NAMALWA (cell line): ENCODE data around the gene FOXA2.
"Not testable (repeated sequence)": the region's sequence is repeated elsewhere in the genome, so short reads cannot be mapped to it uniquely, and the experiment has no call there.

Source experiments
- DNase-seq: peaks from one replicate; pipeline ENCODE4 v3.0.0-alpha.2; 2015; ENCODE audit warnings: low spot score

Gene FOXA2

GRCh38 chr20:22567944-22568871, 16.2 kb downstream of the FOXA2 start:
- no peak for DNase-seq

- DNase-seq = no peak
Measured at GRCh38 chr20:22566876-22567658, 17.3 kb downstream of the FOXA2 start.

GRCh38 chr20:22563062-22563965, 21.1 kb downstream of the FOXA2 start:
- no peak for DNase-seq

- DNase-seq = no peak
Measured at GRCh38 chr20:22562620-22563019, 21.8 kb downstream of the FOXA2 start.

- no peak for DNase-seq
Measured at GRCh38 chr20:22561965-22562577, 22.3 kb downstream of the FOXA2 start.

- no peak for DNase-seq
Measured at GRCh38 chr20:22560817-22561216, 23.6 kb downstream of the FOXA2 start.

- no peak for DNase-seq
Measured at GRCh38 chr20:22559711-22560318, 24.6 kb downstream of the FOXA2 start.

GRCh38 chr20:22557403-22558276, 26.7 kb downstream of the FOXA2 start:
- no peak for DNase-seq

GRCh38 chr20:22556565-22557056, 27.8 kb downstream of the FOXA2 start:
- no peak for DNase-seq

GRCh38 chr20:22555791-22556564, 28.4 kb downstream of the FOXA2 start:
- DNase-seq = no peak

- no peak for DNase-seq
Measured at GRCh38 chr20:22554391-22554790, 30.0 kb downstream of the FOXA2 start.

- not testable (repeated sequence) for DNase-seq
Measured at GRCh38 chr20:22550514-22550913, 33.9 kb downstream of the FOXA2 start.

- no peak for DNase-seq
Measured at GRCh38 chr20:22548040-22548439, 36.3 kb downstream of the FOXA2 start.

GRCh38 chr20:22546344-22546743, 38.0 kb downstream of the FOXA2 start:
- no peak for DNase-seq

GRCh38 chr20:22545045-22545444, 39.3 kb downstream of the FOXA2 start:
- DNase-seq = no peak

- no peak for DNase-seq
Measured at GRCh38 chr20:22544462-22544861, 39.9 kb downstream of the FOXA2 start.

- no peak for DNase-seq
Measured at GRCh38 chr20:22542427-22542826, 41.9 kb downstream of the FOXA2 start.

- no peak for DNase-seq
Measured at GRCh38 chr20:22540832-22541231, 43.5 kb downstream of the FOXA2 start.
